Measurements from ENCODE around the gene BICDL1. TPM values are rescaled to one million over a fixed set of nuclear protein-coding genes. Genes with fewer than 3 reads are reported as not detected.

BICDL1 gene
- total and polyA plus RNA-seq, 10 donors = 4.5 to 16.0 (median 8.7) TPM

DNA sequence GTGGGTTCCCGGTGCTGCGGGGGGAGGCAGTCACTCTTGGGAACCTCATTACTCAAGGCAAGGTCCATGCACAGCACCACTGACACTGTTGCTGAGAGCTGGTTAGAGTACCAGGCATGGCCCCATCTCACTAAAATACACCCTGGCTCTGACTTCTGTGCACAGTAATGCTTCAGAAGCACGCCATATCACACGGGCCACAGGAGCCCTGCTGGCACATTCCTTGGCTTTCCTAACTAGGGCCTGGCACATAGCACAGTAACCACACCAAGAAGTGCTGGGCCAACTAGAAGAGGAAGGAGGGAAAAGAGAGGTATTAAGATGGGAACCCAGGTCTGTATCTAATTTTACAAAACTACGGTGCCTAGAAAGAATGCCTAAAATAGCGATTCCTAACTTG, 141.0 kb downstream of the BICDL1 start:
- TF ChIP-seq POLR2AphosphoS5 (IDR thresholded peaks at IDR 0.05) (no peak), POLR2A (IDR thresholded peaks at IDR 0.05) (no peak)
- TF ChIP-seq, protein P1, sequence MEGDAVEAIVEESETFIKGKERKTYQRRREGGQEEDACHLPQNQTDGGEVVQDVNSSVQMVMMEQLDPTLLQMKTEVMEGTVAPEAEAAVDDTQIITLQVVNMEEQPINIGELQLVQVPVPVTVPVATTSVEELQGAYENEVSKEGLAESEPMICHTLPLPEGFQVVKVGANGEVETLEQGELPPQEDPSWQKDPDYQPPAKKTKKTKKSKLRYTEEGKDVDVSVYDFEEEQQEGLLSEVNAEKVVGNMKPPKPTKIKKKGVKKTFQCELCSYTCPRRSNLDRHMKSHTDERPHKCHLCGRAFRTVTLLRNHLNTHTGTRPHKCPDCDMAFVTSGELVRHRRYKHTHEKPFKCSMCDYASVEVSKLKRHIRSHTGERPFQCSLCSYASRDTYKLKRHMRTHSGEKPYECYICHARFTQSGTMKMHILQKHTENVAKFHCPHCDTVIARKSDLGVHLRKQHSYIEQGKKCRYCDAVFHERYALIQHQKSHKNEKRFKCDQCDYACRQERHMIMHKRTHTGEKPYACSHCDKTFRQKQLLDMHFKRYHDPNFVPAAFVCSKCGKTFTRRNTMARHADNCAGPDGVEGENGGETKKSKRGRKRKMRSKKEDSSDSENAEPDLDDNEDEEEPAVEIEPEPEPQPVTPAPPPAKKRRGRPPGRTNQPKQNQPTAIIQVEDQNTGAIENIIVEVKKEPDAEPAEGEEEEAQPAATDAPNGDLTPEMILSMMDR (IDR thresholded peaks at IDR 0.05 in 8 of 11, conservative IDR thresholded peaks at IDR 0.05 in 3 of 11) = no peak
- no peaks in the 10 kb centered on the region for H3K9me3 ChIP-seq
- no peak overlapping the region for H3K4me3 ChIP-seq
- no peaks in the 10 kb centered on the region for H3K27me3 ChIP-seq (replicated peaks in 1 of 7)
- DNase-seq = no peak
- peaks cover 0 to 50% (median 23%) of the 10 kb centered on the region in 6 donors for H3K4me1 ChIP-seq
- intact Hi-C loops (cut with DNase I; ENCODE audit: low total_unique reads) = no loop called here
- no peak overlapping the region for H3K27ac ChIP-seq
- H3K36me3 ChIP-seq = peaks cover 3 to 93% (median 88%) of the 10 kb centered on the region in 6 donors
- WGBS, 5 donors = 91 to 96% (median 93%) methylated on average over 6 of the region's 6 CpGs

DNA sequence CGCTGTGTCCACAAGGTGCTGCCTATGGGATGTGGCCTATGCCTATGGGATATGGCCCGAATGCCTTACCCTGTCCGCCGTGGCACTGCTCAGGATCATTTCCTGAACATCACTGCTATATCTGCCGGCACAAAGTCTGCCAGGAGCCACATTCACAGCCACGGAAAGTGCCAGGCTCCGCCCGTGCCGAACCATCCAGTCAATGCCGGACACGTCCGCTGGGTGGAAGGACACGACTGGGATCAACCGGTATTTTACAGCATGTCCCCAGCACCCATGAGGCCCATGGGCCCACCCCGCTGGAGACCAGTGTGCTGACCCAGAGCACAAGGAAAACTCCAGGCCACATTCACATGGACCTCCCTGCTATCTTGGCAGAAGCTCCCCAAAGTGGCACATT, 142.1 kb downstream of the BICDL1 start:
- intact Hi-C loops (cut with DNase I; ENCODE audit: low total_unique reads) = no loop called here
- TF ChIP-seq POLR2AphosphoS5 (IDR thresholded peaks at IDR 0.05) (no peak), POLR2A (IDR thresholded peaks at IDR 0.05) (no peak)
- TF ChIP-seq, protein P1 (IDR thresholded peaks at IDR 0.05 in 8 of 11, conservative IDR thresholded peaks at IDR 0.05 in 3 of 11) = no peak
- Histone ChIP-seq H3K4me3 (no peak overlapping the region), H3K27me3 (replicated peaks in 1 of 7) (no peaks in the 10 kb centered on the region), H3K27ac (no peak overlapping the region), H3K4me1 (peaks cover 0 to 39% (median 18%) of the 10 kb centered on the region in 6 donors), H3K9me3 (no peaks in the 10 kb centered on the region), H3K36me3 (peaks cover 3 to 100% (median 97%) of the 10 kb centered on the region in 6 donors)
- DNase-seq = no peak
- 96 to 100% (median 97%) methylated on average over 9 to 15 of the region's 15 CpGs for WGBS, 5 donors

DNA sequence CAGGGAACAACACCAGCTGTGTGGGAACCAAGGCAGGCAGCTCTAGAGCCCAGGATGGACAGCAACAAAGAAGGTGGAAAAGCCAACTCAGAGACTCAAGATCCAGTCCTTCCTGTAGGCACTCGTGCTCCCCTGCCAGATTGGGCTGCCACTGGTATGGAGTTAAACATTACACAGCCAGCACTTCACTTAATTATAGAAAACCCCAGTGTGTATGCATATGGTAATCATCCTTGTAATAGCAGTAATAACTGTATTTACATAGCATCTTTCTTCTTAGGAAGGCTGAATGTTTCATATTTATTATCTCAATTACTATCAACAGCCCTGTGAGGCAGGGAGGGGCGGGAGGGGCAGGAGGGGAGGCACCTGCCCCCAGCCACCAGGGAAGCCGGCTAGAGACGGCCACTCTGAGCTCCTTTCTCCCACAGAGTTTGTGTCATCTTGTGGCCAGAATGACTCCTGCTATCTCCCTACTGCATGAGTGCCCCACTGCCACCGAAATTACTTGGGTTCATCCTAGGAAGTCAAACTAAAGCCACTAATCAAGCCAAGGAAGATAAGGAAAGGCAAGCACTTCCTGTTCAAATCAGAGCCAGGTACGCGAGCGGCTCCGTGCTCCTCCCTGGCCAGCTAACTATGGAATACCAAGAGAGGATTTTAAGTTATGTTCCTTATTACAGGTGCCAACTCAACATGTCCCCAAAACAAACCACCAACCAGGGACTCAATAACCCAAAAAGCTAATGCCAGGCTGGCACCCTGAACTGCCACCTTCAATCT, 143.2 kb downstream of the BICDL1 start:
- intact Hi-C loops (cut with DNase I; ENCODE audit: low total_unique reads) = no loop called here

More for the DNA sequence above, 143.2 kb downstream of the BICDL1 start:
- Histone ChIP-seq H3K9me3 (no peaks in the 10 kb centered on the region), H3K4me3 (no peak overlapping the region), H3K27me3 (replicated peaks in 1 of 7) (no peaks in the 10 kb centered on the region), H3K36me3 (peaks cover 3 to 100% (median 100%) of the 10 kb centered on the region in 6 donors), H3K4me1 (peaks cover 0 to 28% (median 7%) of the 10 kb centered on the region in 6 donors), H3K27ac (peak overlapping the region in 4 of 8 donors; percentile 27 to 55 (median 34))
- DNase-seq = no peak
- TF ChIP-seq, protein P1 (IDR thresholded peaks at IDR 0.05 in 8 of 11, conservative IDR thresholded peaks at IDR 0.05 in 3 of 11) = no peak
- TF ChIP-seq POLR2A (IDR thresholded peaks at IDR 0.05) (no peak), POLR2AphosphoS5 (IDR thresholded peaks at IDR 0.05) (no peak)
- WGBS, 5 donors = 76 to 90% (median 78%) methylated on average over 9 of the region's 9 CpGs
